Measurements from ENCODE around the gene FCN3. TPM values are rescaled to one million over a fixed set of nuclear protein-coding genes. Genes with fewer than 3 reads are reported as not detected.

The FCN3 gene
- total RNA-seq, 3 donors from 2014 or later (not counting 1 experiment from before 2014, with no cell fraction given), result not detected

- peaks cover 25 to 41% of the 10 kb centered on the region in 2 donors for H3K4me1 Mint-ChIP-seq
- Histone ChIP-seq H3K4me3 (ENCODE audit: low read length) (no peak overlapping the region), H3K27me3 (ENCODE audit: control insufficient read depth, insufficient read depth, low read length) (no peaks in the 10 kb centered on the region), H3K27ac (ENCODE audit: low read length) (no peak overlapping the region), H3K36me3 (ENCODE audit: control insufficient read depth, insufficient read depth, low read length) (no peaks in the 10 kb centered on the region), H3K4me1 (ENCODE audit: control insufficient read depth, insufficient read depth, low read length) (peaks cover 50% of the 10 kb centered on the region), H3K9me3 (ENCODE audit: control insufficient read depth, insufficient read depth, low read length) (no peaks in the 10 kb centered on the region)
- no peaks in the 10 kb centered on the region for H3K36me3 Mint-ChIP-seq
- no peaks in the 10 kb centered on the region for H3K27me3 Mint-ChIP-seq (ENCODE audit: low read depth in 2 of 2)
- no peak for TF ChIP-seq CTCF (IDR thresholded peaks at IDR 0.05)
- intact Hi-C loops (cut with micrococcal nuclease), result no loop called here
- 96% methylated on average over 21 of the region's 21 CpGs for WGBS (ENCODE audit: insufficient coverage)
- no peak for DNase-seq
- no peak for ATAC-seq
- H3K4me3 Mint-ChIP-seq, result peak overlapping the region; percentile 77
- H3K27ac Mint-ChIP-seq, result peak overlapping the region; percentile 78 to 84
- no peaks in the 10 kb centered on the region for H3K9me3 Mint-ChIP-seq
Observed at GRCh38 chr1:27358038-27358927, 16.3 kb downstream of the FCN3 start.

- H3K4me3 ChIP-seq (ENCODE audit: low read length), result peak overlapping the region; percentile 61
- peaks cover 25 to 41% of the 10 kb centered on the region in 2 donors for H3K4me1 Mint-ChIP-seq
- intact Hi-C loops (cut with micrococcal nuclease), result loop anchor here (2.0 kb wide), 2 partner anchors 31 to 35 kb away; partner anchors contain the start of gene TMEM222
- peak overlapping the region; percentile 74 for H3K27ac ChIP-seq (ENCODE audit: low read length)
- H3K4me3 Mint-ChIP-seq, result peak overlapping the region; percentile 77
- no peaks in the 10 kb centered on the region for H3K9me3 ChIP-seq (ENCODE audit: control insufficient read depth, insufficient read depth, low read length)
- H3K27ac Mint-ChIP-seq, result peak overlapping the region; percentile 78 to 84
- H3K27me3 ChIP-seq (ENCODE audit: control insufficient read depth, insufficient read depth, low read length), result no peaks in the 10 kb centered on the region
- no peaks in the 10 kb centered on the region for H3K27me3 Mint-ChIP-seq (ENCODE audit: low read depth in 2 of 2)
- no peaks in the 10 kb centered on the region for H3K36me3 Mint-ChIP-seq
- WGBS (ENCODE audit: insufficient coverage), result 16% methylated on average over 40 of the region's 40 CpGs
- DNase-seq (peak; percentile 81 to 91), ATAC-seq (peak; percentile 70 to 91 (median 75))
- peaks cover 50% of the 10 kb centered on the region for H3K4me1 ChIP-seq (ENCODE audit: control insufficient read depth, insufficient read depth, low read length)
- H3K36me3 ChIP-seq (ENCODE audit: control insufficient read depth, insufficient read depth, low read length), result peaks cover 4% of the 10 kb centered on the region
- peak; percentile 99 for TF ChIP-seq CTCF (IDR thresholded peaks at IDR 0.05)
- no peaks in the 10 kb centered on the region for H3K9me3 Mint-ChIP-seq
Observed at GRCh38 chr1:27357281-27358037, 17.2 kb downstream of the FCN3 start.

- Histone ChIP-seq H3K36me3 (ENCODE audit: control insufficient read depth, insufficient read depth, low read length) (peaks cover 5% of the 10 kb centered on the region), H3K9me3 (ENCODE audit: control insufficient read depth, insufficient read depth, low read length) (no peaks in the 10 kb centered on the region), H3K4me3 (ENCODE audit: low read length) (peak overlapping the region; percentile 61), H3K27ac (ENCODE audit: low read length) (peak overlapping the region; percentile 74), H3K27me3 (ENCODE audit: control insufficient read depth, insufficient read depth, low read length) (no peaks in the 10 kb centered on the region), H3K4me1 (ENCODE audit: control insufficient read depth, insufficient read depth, low read length) (peaks cover 50% of the 10 kb centered on the region)
- H3K4me1 Mint-ChIP-seq, result peaks cover 25 to 41% of the 10 kb centered on the region in 2 donors
- H3K27ac Mint-ChIP-seq, result peak overlapping the region; percentile 78 to 84
- peak; percentile 42 to 63 for DNase-seq
- no peaks in the 10 kb centered on the region for H3K9me3 Mint-ChIP-seq
- TF ChIP-seq CTCF (IDR thresholded peaks at IDR 0.05), result no peak
- intact Hi-C loops (cut with micrococcal nuclease), result loop anchor here (1.0 to 2.0 kb wide), 3 partner anchors 14 to 34 kb away; partner anchors contain the start of genes SYTL1 and TMEM222
- H3K27me3 Mint-ChIP-seq (ENCODE audit: low read depth in 2 of 2), result no peaks in the 10 kb centered on the region
- peak; percentile 58 to 81 (median 67) for ATAC-seq
- WGBS (ENCODE audit: insufficient coverage), result 75% methylated on average over 37 of the region's 37 CpGs
- H3K36me3 Mint-ChIP-seq, result no peaks in the 10 kb centered on the region
- H3K4me3 Mint-ChIP-seq, result peak overlapping the region; percentile 77
Observed at GRCh38 chr1:27356619-27357280, 17.9 kb downstream of the FCN3 start.
